HG03045 (cell line): ENCODE results near the gene TFIP11.
"Not testable (repeated sequence)": the region's sequence is repeated elsewhere in the genome, so short reads cannot be mapped to it uniquely, and the experiment has no call there.

Experiments used
- ATAC-seq: cut with Tn5 transposase; IDR thresholded peaks from one replicate; pipeline ENCODE4 v1.9.1; 2021; ENCODE audit warnings: mild to moderate bottlenecking, moderate library complexity; ENCODE audit not compliant: unreplicated experiment

Gene TFIP11

DNA sequence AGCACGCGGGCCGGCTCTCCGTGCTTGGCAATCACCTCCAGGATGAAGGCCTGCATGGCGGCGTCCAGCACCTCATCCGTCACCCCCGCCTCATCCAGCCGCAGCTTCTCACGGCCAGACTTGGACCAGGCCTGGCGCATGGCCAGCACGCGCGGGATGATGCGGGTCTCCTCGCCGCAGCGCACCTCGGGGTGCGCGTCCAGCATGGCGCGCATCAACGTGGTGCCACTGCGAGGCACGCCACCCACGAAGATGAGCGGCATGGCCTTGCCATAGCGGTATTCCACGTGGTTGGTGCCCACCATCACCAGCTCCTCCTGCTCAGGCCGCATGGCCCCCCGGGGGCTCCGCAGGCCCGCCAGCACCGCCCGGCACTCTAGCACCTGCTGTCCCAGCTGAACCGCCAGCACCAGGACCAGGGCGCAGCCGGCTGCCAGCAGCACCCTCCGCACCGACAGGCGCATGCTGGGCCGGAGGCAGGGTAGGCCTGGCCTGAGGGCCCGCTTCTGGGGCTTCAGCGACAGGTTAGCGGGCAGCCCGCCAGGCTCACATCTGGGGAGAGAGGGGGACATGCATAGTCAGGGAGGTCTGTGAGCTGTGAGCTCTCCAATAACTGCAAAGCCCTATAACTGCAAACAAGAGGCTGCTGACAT is 29.0 kb upstream of the TFIP11 start:
- ATAC-seq, result no peak

- ATAC-seq, result no peak
Measured at GRCh38 chr22:26540119-26540518, 27.8 kb upstream of the TFIP11 start.

- ATAC-seq, result no peak
Measured at GRCh38 chr22:26536762-26537134, 24.5 kb upstream of the TFIP11 start.

GRCh38 chr22:26536056-26536761 is 23.9 kb upstream of the TFIP11 start:
- no peak for ATAC-seq

GRCh38 chr22:26535603-26535908 is 23.3 kb upstream of the TFIP11 start:
- no peak for ATAC-seq

DNA sequence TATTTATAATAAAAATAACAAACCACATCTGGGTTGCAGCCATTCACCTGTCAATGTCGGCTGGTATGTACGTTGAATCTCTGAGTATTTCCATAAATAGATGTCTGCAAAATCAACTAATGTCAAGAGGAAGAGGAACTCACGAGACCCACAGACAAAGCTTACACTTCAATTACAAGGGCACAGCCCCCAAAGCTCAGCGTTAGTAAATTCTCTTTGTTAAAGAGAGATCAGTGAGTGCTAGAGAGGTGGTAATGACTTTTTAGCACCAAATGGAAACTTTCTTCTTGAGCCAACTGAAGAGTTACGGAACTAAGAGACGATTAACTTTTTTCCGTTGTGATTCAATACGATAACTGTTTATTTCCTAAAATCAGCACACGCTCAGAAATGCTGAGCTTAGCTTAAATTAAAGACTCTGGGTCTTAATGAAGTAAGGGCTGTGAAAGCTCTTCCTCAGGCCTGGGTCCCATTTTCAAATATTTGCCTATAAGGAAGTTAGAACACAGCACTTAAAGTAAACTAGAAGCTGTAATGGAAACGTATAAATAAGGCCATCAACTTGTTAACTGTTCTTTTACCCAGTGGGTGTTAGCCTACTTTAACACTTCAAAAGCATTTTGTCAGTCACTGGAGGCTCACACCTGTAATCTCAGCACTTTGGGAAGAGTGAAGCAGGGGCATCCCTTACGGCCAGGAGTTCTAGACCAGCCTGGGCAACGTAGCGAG is 22.8 kb upstream of the TFIP11 start:
- no peak for ATAC-seq

DNA sequence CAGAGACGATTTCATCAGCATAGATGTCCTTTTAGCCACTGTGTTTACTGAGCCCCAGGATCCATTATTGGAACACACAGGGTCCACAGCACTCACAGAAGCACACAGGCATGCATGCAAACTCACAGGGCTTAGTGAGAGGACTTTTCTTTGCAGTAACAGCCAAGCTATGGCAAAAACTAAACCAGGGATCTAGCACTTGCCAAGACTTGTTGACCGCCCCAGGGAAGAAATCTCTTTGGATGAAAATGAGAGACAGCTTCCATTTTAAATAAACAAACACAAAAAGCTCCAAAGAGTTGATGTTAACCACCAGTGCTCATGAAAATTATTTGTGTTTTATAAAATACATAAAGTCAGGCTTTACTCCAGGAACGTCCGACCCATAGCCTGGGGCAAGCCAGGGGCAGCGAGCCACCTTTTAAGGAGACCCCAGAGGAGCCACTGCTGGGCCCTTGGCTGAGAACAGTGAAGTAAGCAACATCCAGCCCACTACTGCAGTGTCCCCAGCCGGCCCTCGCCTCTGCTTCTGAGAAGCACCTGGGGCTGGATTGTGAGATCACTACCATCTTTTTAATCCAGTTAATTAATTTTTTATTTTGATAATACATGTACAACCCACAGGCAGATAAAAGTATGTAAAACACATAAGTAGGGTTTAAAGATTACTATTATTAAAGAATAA is 22.0 kb upstream of the TFIP11 start:
- no peak for ATAC-seq

DNA sequence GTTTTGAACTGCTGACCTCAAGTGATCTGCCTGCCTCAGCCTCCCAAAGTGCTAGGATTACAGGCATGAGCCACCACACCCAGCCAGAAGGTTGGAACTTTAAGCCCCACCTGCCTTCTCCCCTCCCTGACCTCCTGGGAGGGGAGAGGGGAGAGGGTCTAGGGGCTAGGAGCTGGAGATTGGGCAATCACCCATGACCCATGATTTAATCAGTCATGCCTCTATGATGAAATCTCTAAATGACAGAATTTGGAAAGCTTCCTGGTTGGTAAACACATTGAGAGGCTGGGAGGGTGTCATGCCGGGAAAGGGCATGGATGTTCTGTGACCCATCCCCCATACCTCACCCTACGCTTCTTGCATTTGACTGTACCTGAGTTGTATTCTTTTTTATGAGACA is 17.1 kb upstream of the TFIP11 start:
- no peak for ATAC-seq

DNA sequence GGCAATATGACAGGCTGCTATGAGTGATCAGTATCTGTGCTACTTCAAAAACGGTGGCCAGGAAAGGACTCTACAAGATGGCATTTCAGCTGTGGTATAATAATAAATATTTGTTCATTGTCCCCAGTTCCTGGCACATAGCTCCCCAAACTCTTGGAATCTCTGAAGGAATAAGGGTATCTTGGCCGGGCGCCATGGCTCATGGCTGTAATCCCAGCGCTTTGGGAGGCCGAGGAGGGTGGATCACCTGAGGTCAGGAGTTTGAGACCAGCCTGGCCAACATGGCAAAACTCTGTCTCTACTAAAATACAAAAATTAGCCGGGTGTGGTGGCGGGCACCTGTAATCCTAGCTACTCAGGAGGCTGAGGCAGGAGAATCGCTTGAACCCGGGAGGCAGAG is 16.2 kb upstream of the TFIP11 start:
- not testable (repeated sequence) for ATAC-seq

DNA sequence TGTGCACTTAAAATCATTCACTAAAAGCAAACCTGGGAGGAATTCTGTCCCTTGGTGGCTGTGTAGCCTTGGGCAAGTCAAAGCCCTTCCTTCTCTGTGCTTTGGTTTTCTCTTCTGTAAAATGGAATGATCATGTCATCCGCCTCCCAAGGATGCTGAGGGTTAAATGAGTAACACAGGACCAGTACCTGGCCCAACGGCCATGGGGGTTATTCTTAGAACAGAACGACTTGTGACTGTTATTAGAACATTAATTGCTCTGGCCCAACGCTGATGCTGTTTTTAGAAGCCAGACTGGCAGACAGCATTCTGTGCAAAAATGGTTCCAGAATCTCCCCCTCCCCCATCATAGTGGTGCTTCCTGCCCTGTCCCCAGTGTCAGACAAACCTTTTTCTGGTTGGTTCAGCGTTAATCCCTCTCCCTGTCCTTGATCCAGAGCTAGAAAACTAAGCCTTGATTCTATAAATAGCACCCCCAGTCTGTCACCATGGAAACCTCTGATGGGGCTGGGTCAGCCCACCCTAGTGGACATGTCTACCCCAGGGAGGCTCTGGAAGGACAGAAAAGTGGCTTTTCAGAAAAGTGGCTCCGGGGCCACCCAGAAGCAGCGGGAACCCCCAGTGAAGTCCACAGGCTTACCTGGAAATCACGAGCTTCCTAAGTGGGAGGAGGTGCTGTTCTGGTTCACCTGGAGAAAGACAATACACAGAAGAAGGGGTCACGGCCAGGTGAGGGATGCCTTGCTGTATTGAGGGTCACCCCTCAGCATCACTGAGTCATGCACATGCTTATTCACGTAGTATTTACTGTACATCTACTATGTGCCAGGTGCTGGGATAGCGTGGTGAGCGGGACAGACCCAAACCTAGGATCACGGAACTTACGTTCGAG is 15.5 kb upstream of the TFIP11 start:
- ATAC-seq, result no peak

- ATAC-seq, result no peak
Measured at GRCh38 chr22:26527167-26527566, 14.9 kb upstream of the TFIP11 start.

DNA sequence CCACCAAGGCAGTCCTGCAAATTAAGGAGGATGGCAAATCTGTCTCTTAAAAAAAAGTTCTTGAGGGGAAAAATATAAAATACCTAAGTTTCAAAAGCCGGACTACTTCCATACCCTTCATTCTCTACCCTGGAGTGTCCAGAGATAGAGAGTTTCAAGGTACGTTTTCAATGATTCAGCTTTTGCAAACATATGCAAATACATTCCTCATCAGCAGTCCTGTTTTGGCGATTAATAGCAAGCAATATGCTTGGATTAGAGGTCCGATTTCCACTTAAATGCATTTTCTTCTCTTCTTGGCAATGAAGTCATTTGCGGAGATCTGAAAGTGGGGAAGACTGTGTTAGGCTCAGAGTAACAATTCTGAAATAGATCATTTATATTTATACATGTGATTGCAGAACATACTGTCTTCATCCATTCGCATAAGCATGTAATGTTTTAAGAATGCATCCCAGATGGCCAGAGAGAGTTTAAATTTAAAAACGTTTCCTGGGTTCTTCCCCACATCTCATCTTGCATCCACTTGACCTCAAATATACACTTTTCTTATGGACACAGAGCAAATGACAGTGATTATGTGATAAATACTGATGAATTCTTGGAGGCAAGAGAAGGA is 13.8 kb upstream of the TFIP11 start:
- no peak for ATAC-seq

DNA sequence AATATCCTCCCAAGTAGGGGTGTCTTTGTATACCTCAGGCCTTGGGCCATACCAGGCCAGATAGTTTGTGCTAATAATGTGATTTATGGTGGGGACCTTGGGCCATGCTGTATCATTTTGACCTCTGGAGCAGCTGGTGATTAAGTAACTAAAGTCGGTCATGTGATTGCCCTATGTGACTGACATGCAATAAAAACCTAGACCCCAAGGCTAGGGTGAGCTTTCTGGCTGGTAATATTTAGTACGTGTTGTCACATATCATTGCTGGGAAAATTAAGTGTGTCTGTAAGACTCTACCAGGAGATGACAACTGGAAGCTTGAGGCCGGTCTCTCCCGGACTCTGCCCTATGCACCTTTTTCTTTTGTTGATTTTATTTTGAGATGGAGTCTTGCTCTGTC is 12.6 kb upstream of the TFIP11 start:
- no peak for ATAC-seq

DNA sequence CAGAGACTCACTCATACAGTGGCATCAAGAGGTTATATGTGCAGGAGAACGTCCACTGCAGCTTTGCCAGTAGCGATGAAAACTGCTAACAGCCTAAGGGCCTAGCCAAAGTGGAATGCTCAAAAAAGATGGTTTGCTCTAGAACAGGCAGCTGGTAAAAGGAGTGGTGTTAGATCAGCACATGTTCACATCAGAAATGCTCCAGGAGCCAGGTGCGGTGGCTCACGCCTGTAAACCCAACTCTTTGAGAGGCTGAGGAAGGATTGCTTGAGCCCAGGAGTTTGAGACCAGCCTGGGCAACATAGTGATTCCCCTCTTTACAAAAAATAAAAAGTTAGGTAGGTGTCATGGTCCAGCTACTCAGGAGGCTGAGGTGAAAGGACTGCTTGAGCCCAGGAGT is 10.3 kb upstream of the TFIP11 start:
- ATAC-seq, result no peak

DNA sequence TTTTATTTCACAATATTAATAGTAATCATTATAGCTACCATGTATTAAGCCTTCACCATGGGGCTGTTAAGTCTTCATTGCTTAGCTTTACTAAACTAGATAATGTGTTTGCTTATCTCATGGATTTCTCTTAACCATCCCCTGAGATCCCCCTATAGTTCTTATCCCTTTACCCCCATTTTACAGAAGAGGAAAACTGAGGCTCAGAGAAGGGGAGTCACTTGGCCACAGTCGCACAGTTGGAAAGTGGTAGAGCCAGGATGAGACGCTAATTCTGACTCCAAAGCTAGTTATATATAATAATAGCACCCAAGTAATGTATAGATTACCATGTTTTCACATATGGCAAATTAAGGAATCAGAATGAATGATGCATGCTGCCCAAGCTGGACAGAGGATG is 9.7 kb upstream of the TFIP11 start:
- no peak for ATAC-seq

GRCh38 chr22:26517429-26517828 is 5.2 kb upstream of the TFIP11 start:
- ATAC-seq, result no peak

GRCh38 chr22:26516503-26516902 is 4.2 kb upstream of the TFIP11 start:
- ATAC-seq, result no peak

- ATAC-seq, result no peak
Measured at GRCh38 chr22:26515931-26516330, 3.7 kb upstream of the TFIP11 start.

- no peak for ATAC-seq
Measured at GRCh38 chr22:26514419-26515161, 2.3 kb upstream of the TFIP11 start.

DNA sequence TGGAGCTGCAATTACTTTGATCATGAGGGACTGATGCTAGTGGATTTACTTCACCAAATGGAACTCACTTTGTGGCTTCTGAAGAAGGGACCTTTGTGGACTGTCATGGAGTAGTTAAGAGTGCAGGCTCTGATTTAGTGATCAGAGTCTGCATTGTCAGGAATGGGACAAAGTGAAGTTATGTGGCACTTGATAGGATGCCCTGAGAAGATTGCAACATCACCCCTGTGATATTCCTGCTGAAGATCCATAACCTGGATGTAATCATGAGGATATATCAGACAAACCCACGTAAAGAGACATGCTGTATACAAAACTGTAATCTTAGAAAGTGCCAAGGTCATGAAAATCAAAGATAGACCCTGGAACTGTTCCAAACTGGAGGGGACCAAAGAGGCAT is 1.6 kb upstream of the TFIP11 start:
- no peak for ATAC-seq
